ENCODE results near the gene SACM1L. TPM values are rescaled to one million over a fixed set of nuclear protein-coding genes. Genes with fewer than 3 reads are reported as not detected.

The SACM1L gene
- total and polyA plus RNA-seq, 2 of the 8 experiments (the other 6 are each of a cell fraction or from before 2014, with no cell fraction given) = 20.1 to 61.0 TPM

DNA sequence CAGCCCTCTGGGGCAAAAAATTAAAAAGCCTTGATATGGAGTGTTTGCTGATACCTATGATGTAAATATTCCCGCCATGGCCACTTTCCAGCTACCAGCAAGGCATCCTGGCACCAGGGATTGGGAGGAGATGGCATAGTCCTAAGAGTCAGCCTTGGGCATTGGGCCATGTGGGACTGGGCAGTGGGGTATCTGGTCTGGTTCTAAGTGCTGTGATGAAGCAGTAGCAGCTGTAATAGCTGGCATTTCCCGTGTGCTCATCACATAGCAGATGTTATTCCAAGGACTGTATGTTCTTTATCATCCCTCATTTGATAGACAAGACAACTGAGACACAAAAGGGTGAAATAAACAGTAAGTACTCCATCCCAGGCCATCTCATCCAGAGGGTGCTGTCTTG lies 6.9 kb upstream of the SACM1L start:
- no peak overlapping the region for H3K4ac ChIP-seq (replicated peaks; ENCODE audit: insufficient read length, low read depth, low read length)
- no peaks in the 10 kb centered on the region for H3K23me2 ChIP-seq (ENCODE audit: low read depth, low read length)
- no peak overlapping the region for H2AK5ac ChIP-seq (ENCODE audit: low read depth, low read length)
- H3K14ac ChIP-seq (ENCODE audit: insufficient read length) = no peak overlapping the region
- H3K27ac ChIP-seq (ENCODE audit: low read depth, low read length) = no peak overlapping the region
- DNase-seq (ENCODE audit: low read depth in 1 of 2, low spot score in 2 of 2) (no peak), FAIRE-seq (no peak)
- H4K20me1 ChIP-seq (replicated peaks in 1 of 2; ENCODE audit: control insufficient read depth in 1 of 2, insufficient read depth in 2 of 2, low read length in 2 of 2) = no peaks in the 10 kb centered on the region
- no peak overlapping the region for H4K91ac ChIP-seq (replicated peaks; ENCODE audit: insufficient read length, low read length)
- H3K4me1 ChIP-seq (replicated peaks in 1 of 4; ENCODE audit: control insufficient read depth in 3 of 4, insufficient read depth in 4 of 4, low read length in 3 of 4) = peaks cover 12 to 22% (median 18%) of the 10 kb centered on the region in 4 experiments; a peak in 6 of 7 replicates
- H4K5ac ChIP-seq (ENCODE audit: insufficient read length, low read depth, low read length) = no peak overlapping the region
- peaks cover 0 to 11% (median 0%) of the 10 kb centered on the region in 4 experiments; a peak in 1 of 8 replicates for H3K36me3 ChIP-seq (ENCODE audit: control insufficient read depth in 2 of 4, insufficient read depth in 4 of 4, low read length in 3 of 4)
- H2AFZ ChIP-seq (ENCODE audit: low read length) = no peak overlapping the region
- ChIA-PET CTCF (ENCODE audit: partially characterized antibody) (no interaction called here), POLR2A (ENCODE audit: partially characterized antibody) (no interaction called here)
- no peak overlapping the region for H3K4me3 ChIP-seq (ENCODE audit: extremely low read depth in 1 of 4, insufficient read depth in 2 of 4, low read depth in 3 of 4, low read length in 4 of 4)
- H3K4me2 ChIP-seq (ENCODE audit: insufficient read depth in 1 of 2, low read depth in 2 of 2, low read length in 2 of 2) = no peak overlapping the region
- no peaks in the 10 kb centered on the region for H3K27me3 ChIP-seq (replicated peaks in 1 of 4; ENCODE audit: control insufficient read depth in 3 of 4, extremely low read depth in 1 of 4, insufficient read depth in 3 of 4, low read length in 3 of 4)
- H3K23ac ChIP-seq (ENCODE audit: insufficient read length) = no peak overlapping the region
- H2BK20ac ChIP-seq (ENCODE audit: low read length) = no peak overlapping the region
- H3K56ac ChIP-seq (replicated peaks; ENCODE audit: insufficient read length, low read depth, low read length) = no peak overlapping the region
- H2BK5ac ChIP-seq (ENCODE audit: low read depth, low read length) = no peak overlapping the region
- no peak overlapping the region for H3K18ac ChIP-seq (ENCODE audit: extremely low read depth, low read length)
- peaks cover 6 to 7% of the 10 kb centered on the region in 2 experiments; a peak in 2 of 4 replicates for H3K9me3 ChIP-seq (ENCODE audit: insufficient read depth in 2 of 2, low read depth in 1 of 2, low read length in 1 of 2)
- no peak overlapping the region for H2BK15ac ChIP-seq (ENCODE audit: low read length)
- 93% methylated on average over 2 of the region's 2 CpGs; no CpG with 5 or more reads in 1 of the 2 experiments for WGBS, 2 experiments (ENCODE audit: extremely low coverage in 1 of 2, insufficient coverage in 1 of 2, insufficient read length in 1 of 2, insufficient replicate concordance in 2 of 2, low coverage in 1 of 2, low lambda C conversion rate in 2 of 2, missing lambda C conversion rate in 1 of 2)
- H2BK120ac ChIP-seq (replicated peaks; ENCODE audit: low read depth, low read length) = no peak overlapping the region
- no peak overlapping the region for H3K9ac ChIP-seq (replicated peaks in 1 of 4; ENCODE audit: extremely low read depth in 1 of 4, low read depth in 3 of 4, low read length in 3 of 4)
- H3K79me2 ChIP-seq (ENCODE audit: control insufficient read depth in 1 of 2, insufficient read depth in 2 of 2, low read length in 2 of 2) = no peaks in the 10 kb centered on the region
- no peak overlapping the region for H2BK12ac ChIP-seq (ENCODE audit: low read depth, low read length)
- no peaks in the 10 kb centered on the region for H3K79me1 ChIP-seq (ENCODE audit: low read depth, low read length)
- H4K8ac ChIP-seq (ENCODE audit: extremely low read depth, insufficient read depth, low read length) = no peak overlapping the region
- TF ChIP-seq PHF8 (conservative IDR thresholded peaks at IDR 0.05; ENCODE audit: low read depth, low read length) (no peak), RNF2 (IDR thresholded peaks at IDR 0.05; ENCODE audit: borderline replicate concordance, low read depth, low read length, missing control alignments, poor library complexity, severe bottlenecking) (no peak), POLR2AphosphoS5 (IDR thresholded peaks at IDR 0.05; ENCODE audit: low read depth, low read length) (no peak), TBP (IDR thresholded peaks at IDR 0.05; ENCODE audit: low read depth, low read length) (no peak)

All from H1 (cell line).